Right atrium auricular region (tissue), 2 donors: ENCODE data around the gene PCDHGB7. TPM values are rescaled to one million over a fixed set of nuclear protein-coding genes. Genes with fewer than 3 reads are reported as not detected.
"Not testable (repeated sequence)": the region's sequence is repeated elsewhere in the genome, so short reads cannot be mapped to it uniquely, and the experiment has no call there.

Experiments used
- DNase-seq: peaks from one replicate; pipeline ENCODE4 v3.0.0-alpha.2; 2019; ENCODE audit warnings: low spot score
- H3K27ac ChIP-seq, 2 donors: fragments of 200-600 bp; sonication (generic); 1 replicate in 1 of 2; 2 replicates in 1 of 2; pipeline ENCODE4 v1.5.1; 2016 to 2019
- H3K27me3 ChIP-seq, 2 donors: fragments of 200-600 bp; sonication (generic); one replicate each; pipeline versions ENCODE4 v1.5.1 to v1.6.0; 2017 to 2019
- H3K36me3 ChIP-seq: fragments of 200-600 bp; sonication (generic); one replicate; pipeline ENCODE4 v1.5.1; 2016
- H3K4me1 ChIP-seq, 2 donors: fragments of 200-600 bp; sonication (generic); one replicate each; pipeline versions ENCODE4 v1.5.1 to v1.6.0; 2017 to 2019
- H3K4me3 ChIP-seq, 2 donors: fragments of 200-600 bp; sonication (generic); 1 replicate in 1 of 2; 2 replicates in 1 of 2; pipeline ENCODE4 v1.5.1; 2017 to 2019; ENCODE audit warnings: mild to moderate bottlenecking in 1 of 2, moderate library complexity in 1 of 2
- H3K9me3 ChIP-seq, 2 donors: fragments of 200-600 bp; sonication (generic); one replicate each; pipeline ENCODE4 v1.5.1; 2019
- CTCF ChIP-seq, 2 donors: fragments of 200-600 bp; sonication (generic); IDR thresholded peaks; one replicate each; pipeline ENCODE4 v1.5.1; 2019; ENCODE audit warnings: antibody characterized with exemption in 2 of 2
- total RNA-seq, 2 donors: library from RNA; depleted of rRNA; stranded (reverse); fragments of >200 nt; gene quantifications; one replicate each; pipeline ENCODE4 v1.1.0, GENCODE V29; 2016

Gene PCDHGB7
- total RNA-seq, 2 donors from 2014 or later: 6.0 to 10.5 TPM

GRCh38 chr5:141398608-141399007 lies 18.9 kb upstream of the PCDHGB7 start:
- H3K9me3 ChIP-seq: peaks cover 27 to 84% of the 10 kb centered on the region in 2 donors
- no peaks in the 10 kb centered on the region for H3K27me3 ChIP-seq
- H3K36me3 ChIP-seq: no peaks in the 10 kb centered on the region
- no peak for DNase-seq
- no peak for TF ChIP-seq CTCF (IDR thresholded peaks at IDR 0.05)
- H3K4me3 ChIP-seq: no peak overlapping the region
- no peak overlapping the region for H3K27ac ChIP-seq
- peaks cover 0 to 11% of the 10 kb centered on the region in 2 donors for H3K4me1 ChIP-seq

GRCh38 chr5:141399555-141400258 lies 17.8 kb upstream of the PCDHGB7 start:
- no peak for TF ChIP-seq CTCF (IDR thresholded peaks at IDR 0.05)
- DNase-seq: no peak
- Histone ChIP-seq H3K36me3 (peaks cover 2% of the 10 kb centered on the region), H3K4me1 (peaks cover 0 to 11% of the 10 kb centered on the region in 2 donors), H3K27ac (no peak overlapping the region), H3K27me3 (no peaks in the 10 kb centered on the region), H3K9me3 (peaks cover 31 to 84% of the 10 kb centered on the region in 2 donors), H3K4me3 (no peak overlapping the region)

- no peak within 1 kb of the TSS for H3K27ac ChIP-seq
- peaks cover 0 to 11% of the 10 kb centered on the region in 2 donors for H3K4me1 ChIP-seq
- H3K27me3 ChIP-seq: no peaks in the 10 kb centered on the region
- peak; percentile 7 to 40 for TF ChIP-seq CTCF (IDR thresholded peaks at IDR 0.05)
- H3K36me3 ChIP-seq: peaks cover 8% of the 10 kb centered on the region
- H3K4me3 ChIP-seq: peak within 1 kb of the TSS in 1 of 2 donors; percentile 13
- H3K9me3 ChIP-seq: peaks cover 34 to 92% of the 10 kb centered on the region in 2 donors
- no peak for DNase-seq
Observed at GRCh38 chr5:141402553-141403243, 14.8 kb upstream of the PCDHGB7 start, which contains the start of gene PCDHGA9. Gene PCDHGA9, plus strand, starts transcription at chr5:141402778. Its CDS starts 175 bp downstream, at chr5:141402953.

GRCh38 chr5:141403387-141403786 lies 14.1 kb upstream of the PCDHGB7 start:
- H3K27me3 ChIP-seq: no peaks in the 10 kb centered on the region
- no peak overlapping the region for H3K4me3 ChIP-seq
- H3K4me1 ChIP-seq: peaks cover 0 to 11% of the 10 kb centered on the region in 2 donors
- DNase-seq: no peak
- H3K36me3 ChIP-seq: peaks cover 8% of the 10 kb centered on the region
- H3K9me3 ChIP-seq: peaks cover 36 to 98% of the 10 kb centered on the region in 2 donors
- no peak for TF ChIP-seq CTCF (IDR thresholded peaks at IDR 0.05)
- no peak overlapping the region for H3K27ac ChIP-seq

DNA sequence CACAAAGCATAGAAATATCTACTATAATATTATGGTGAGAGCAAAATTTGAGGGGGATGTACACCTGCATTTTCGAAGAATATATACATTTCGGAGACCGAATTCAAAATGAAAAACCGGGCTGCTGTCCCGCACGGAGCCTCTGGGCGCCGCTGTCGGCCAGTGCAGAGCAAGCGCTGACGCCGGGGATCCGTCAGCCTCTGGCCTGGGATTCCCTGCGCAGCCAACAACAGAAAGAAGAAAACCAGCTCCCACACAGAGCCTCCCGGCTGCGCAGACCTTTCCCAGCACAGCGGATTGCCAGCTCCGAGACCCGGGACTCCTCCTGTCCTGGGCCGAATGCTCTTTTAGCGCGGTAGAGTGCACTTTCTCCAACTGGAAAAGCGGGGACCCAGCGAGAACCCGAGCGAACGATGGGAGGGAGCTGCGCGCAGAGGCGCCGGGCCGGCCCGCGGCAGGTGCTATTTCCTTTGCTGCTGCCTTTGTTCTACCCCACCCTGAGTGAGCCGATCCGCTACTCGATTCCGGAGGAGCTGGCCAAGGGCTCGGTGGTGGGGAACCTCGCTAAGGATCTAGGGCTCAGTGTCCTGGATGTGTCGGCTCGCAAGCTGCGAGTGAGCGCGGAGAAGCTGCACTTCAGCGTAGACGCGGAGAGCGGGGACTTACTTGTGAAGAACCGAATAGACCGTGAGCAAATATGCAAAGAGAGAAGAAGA lies 9.5 kb upstream of the PCDHGB7 start, which contains the start of gene PCDHGB6:
TSS of gene PCDHGB6 (plus strand) at position 232 of the 716 bp plus-strand sequence. CDS start at position 414, 182 bp downstream.
- H3K36me3 ChIP-seq, H3K27me3 ChIP-seq, H3K4me1 ChIP-seq, DNase-seq: not testable (repeated sequence)
- peak within 1 kb of the TSS in 1 of 2 donors; percentile 34 for H3K27ac ChIP-seq
- H3K9me3 ChIP-seq: peaks cover 34 to 99% of the 10 kb centered on the region in 2 donors
- H3K4me3 ChIP-seq: peak within 1 kb of the TSS; percentile 30 to 41
- TF ChIP-seq CTCF (IDR thresholded peaks at IDR 0.05): peak; percentile 73 to 77
